G401.6 (cell line): Measurements from ENCODE around the gene NSDHL.
A peak's percentile ranks its signal among the peaks of the same experiment; 100 is the strongest.

Experiments
- FAIRE-seq: peaks from 2 replicates; lab custom pipeline; 2012; peaks lifted over from hg19 to GRCh38; lab: Jason Lieb, UNC

Gene NSDHL

GRCh38 chrX:152844256-152844655, 13.4 kb downstream of the NSDHL start:
- no peak for FAIRE-seq

- no peak for FAIRE-seq
Measured at GRCh38 chrX:152845618-152846240, 14.9 kb downstream of the NSDHL start.

DNA sequence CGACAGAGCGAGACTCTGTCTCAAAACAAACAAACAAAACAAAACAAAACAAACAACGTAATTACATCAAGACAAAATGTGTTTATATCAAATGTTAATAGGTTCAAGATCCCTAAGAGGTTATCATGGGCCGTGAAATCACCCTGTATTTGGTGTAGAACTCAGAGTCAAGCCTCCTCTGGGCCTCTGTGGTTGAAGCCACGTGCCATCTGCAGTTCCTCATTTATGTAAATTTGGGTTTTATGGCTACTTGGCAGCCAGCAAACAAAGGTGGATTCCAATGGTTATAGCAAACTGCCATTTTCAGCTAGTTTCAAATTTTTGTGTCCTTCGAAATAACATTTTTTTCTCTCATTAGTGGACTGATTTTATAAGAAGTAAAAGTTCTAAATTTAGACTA, 16.4 kb downstream of the NSDHL start:
- no peak for FAIRE-seq

DNA sequence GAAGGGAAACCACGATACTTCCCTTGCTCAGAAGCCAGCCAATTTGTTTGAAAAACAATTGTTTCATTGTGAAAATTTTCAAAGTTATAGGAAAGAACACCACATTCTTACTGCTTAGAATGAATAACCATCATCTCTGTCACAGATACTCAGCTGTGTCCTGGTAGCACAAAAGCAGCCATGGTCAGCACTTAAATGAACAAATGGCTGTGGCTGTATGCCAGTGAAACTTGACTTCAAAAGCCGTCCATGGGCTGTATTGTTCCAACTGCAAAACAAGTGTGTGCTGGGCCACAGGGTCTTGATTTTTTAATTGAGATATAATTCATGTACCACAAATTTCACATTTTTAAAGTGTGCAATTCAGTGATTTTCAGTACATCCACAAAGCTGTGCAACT, 19.6 kb downstream of the NSDHL start:
- no peak for FAIRE-seq

GRCh38 chrX:152853986-152854385, 23.1 kb downstream of the NSDHL start:
- no peak for FAIRE-seq

GRCh38 chrX:152861116-152861515, 30.3 kb downstream of the NSDHL start:
- FAIRE-seq = no peak

DNA sequence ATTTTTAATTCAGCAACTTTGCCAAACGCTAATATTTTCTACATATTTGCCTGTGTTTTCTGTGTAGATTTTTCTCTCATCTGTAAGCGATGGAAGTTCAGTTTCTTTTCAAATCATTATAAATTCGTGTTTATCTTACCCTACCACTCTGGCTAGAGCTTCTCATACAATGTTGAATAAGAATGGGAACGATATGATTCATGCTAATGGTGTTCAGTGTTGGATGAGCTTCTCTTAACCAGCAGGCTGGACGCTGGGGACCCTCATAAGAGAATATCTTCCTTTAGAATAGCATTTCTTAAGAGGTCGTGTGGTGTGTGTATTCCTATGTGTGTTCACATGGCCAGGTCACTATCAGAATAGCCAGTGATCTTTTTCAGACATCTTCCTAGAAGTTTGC, 31.0 kb downstream of the NSDHL start:
- peak; percentile 58 for FAIRE-seq

GRCh38 chrX:152865232-152865920, 34.5 kb downstream of the NSDHL start:
- FAIRE-seq = no peak

DNA sequence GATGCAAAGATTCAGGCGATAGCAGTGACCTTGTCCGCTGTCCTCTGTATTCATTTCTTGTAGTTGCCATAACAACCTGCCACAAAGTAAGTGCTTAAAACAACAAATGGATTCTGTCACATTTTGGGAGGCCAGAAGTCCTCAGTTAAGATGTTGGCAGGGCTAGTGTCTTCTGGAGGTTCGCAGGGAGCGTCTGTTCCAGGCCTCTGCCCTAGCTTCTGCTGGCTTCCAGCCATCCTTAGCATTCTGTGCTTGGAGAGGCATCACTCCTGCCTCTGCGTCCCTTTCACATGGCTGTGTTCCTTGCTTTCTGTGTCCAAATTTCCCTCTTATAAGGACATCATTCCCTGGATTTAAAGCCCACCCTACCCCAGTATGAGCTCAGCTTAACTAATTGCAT, 35.5 kb downstream of the NSDHL start:
- FAIRE-seq = no peak

DNA sequence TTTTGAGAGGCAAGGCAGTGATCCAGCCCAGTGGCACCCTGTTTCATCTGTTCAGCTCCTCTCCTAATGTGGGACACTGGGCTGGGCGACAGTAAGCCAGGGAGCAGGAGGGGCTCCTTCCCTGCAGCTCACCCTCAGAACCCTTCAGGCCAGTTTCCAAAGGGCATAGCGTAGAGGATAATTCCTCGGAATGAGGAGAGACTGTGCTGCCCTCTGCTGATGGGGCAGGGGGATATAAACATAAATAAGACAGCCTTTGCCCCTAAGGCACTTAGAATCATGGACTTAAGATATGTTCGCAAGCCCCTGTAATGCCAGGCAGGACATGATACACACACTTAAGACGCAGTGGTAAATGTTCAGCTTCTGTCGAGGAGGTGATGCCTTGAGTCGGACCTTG, 39.1 kb downstream of the NSDHL start:
- no peak for FAIRE-seq

- no peak for FAIRE-seq
Measured at GRCh38 chrX:152871260-152871659, 40.4 kb downstream of the NSDHL start.

DNA sequence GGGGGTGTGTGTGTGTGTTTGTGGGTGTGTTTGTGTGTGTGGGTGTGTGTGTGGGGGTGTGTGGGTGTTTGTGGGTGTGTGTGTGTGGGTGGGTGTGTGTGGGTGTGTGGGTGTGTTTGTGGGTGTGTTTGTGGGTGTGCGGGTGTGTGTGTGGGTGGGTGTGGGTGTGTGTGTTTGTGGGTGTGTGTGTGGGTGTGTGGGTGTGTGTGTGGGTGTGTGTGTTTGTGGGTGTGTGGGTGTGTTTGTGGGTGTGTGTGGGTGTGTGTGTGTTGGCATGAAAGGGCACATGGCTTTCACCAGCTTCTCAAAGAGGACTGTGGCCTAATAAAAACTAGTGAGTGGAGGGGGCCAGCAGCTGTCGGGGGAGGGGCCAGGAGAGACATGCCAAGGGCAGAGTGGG, 41.7 kb downstream of the NSDHL start:
- FAIRE-seq = no peak

- no peak for FAIRE-seq
Measured at GRCh38 chrX:152873361-152873760, 42.5 kb downstream of the NSDHL start.

- FAIRE-seq = no peak
Measured at GRCh38 chrX:152876931-152877840, 46.3 kb downstream of the NSDHL start.

DNA sequence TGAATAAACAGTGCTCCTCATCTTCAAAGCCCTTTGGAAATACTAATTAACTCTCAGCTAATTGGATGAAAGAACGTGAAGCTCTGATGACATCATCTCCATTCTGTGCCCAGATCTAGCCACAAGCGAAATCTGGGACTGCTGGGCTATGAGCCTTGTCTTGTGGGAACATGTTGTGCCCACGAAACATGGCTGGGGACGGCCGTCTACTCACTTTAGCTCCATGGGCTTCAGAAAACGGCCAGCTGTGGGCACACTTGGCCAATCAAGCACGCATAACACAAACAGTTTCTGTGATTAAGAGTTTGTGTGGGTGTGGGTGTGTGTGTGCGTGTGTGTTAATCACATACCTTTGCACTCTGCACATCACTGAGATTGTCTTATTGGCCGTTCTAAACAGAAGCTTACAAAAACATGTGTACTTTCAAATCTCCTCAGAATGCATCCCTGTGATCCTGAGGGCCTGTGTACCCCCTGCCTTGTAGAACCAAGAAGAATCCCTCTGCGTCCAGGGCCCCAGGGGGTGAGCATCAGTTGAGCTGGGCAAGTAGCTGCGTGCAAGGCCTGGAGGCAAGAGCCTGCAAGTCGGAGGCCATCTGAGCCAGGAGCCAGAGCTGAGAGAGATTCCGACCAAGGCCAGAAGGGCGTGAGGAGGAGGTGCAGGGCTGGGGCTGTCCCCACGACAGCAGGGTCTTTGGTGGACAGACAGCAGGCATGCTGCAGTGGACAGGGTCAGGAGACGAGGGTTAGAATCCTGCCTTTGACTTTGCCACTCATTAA, 48.3 kb downstream of the NSDHL start:
- FAIRE-seq = no peak

GRCh38 chrX:152881289-152881688, 50.4 kb downstream of the NSDHL start:
- FAIRE-seq = no peak

- no peak for FAIRE-seq
Measured at GRCh38 chrX:152884171-152884570, 53.3 kb downstream of the NSDHL start.

DNA sequence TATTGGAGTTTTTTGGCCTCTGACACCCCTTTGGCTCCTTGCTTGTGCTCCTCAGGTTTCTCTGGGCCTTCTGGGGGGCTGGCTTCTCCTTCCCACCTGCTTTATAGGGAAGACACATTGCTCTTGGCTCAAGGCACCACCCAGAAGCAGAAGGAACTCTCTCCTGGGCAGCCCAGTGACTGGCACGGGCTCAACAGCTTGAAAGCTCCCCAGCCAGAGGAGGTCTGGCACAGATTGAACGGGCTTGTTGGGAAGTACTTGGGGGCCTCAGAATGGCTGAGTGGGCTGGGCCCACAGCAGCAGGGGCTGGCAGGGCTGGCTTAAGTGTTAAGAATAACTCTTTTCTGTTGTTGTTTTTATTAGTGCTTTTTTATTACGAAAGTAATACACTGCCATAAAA, 55.9 kb downstream of the NSDHL start:
- FAIRE-seq = no peak

DNA sequence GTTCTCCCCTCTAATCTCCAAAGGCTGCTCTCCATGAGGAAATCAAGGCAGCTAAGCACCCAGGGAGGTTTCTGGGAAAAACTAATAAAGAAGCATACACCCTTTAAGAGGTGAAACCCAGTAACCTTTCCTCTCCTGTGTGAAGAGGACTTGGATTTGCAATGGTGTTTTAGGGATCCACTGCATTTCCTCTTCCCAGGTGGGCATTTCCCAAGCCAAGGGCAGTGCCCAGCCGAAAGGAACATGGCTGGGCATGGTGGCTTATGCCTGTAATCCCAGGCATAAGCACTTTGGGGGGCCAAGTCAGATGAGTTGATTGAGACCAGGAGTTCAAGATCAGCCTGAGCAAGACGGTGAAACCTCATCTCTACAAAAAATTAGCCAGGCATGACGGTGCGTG, 61.6 kb downstream of the NSDHL start:
- no peak for FAIRE-seq

DNA sequence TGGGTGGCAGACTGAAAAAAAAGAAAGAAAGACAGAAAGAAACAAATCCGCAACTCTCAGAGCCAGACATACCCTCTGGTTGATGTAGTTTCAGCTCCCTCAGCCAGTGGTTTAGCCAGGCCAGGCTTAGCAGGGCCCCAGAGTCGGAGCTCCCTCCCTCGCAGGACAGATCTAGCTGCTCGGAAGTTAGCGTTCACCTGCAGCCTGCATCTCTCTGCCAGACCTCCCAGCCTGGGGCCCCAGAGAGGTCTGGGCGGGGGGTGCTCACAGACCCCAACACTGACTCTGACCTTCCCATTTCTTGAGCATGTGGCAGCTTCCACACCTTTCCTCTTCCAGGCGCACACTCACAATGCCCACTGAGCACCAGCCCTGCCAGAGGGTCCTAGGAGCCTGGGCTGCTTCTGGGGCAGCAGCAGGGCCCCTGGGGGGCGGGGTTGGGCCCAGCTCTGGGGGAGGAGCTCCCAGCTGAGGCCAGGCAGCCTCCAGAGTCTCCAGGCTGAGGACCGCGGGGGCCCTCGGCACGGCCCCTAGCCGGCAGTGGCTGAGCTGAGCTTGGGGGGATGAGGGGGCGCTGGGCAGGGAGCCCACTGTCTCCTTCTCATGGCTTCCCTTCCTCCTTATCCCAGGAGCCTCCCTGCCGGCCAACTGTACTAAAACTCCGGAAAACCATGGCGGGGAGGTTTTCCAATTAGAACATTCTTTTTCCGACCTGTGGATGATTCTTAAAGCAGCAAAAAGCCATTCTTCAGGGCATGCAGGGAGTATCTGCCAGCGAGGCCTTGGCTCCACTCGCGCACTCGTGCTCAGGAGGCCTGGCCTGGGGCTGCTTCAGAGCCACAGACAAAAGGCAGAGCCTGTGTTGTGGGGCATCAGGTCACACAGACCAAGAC, 62.4 kb downstream of the NSDHL start:
- FAIRE-seq = no peak

DNA sequence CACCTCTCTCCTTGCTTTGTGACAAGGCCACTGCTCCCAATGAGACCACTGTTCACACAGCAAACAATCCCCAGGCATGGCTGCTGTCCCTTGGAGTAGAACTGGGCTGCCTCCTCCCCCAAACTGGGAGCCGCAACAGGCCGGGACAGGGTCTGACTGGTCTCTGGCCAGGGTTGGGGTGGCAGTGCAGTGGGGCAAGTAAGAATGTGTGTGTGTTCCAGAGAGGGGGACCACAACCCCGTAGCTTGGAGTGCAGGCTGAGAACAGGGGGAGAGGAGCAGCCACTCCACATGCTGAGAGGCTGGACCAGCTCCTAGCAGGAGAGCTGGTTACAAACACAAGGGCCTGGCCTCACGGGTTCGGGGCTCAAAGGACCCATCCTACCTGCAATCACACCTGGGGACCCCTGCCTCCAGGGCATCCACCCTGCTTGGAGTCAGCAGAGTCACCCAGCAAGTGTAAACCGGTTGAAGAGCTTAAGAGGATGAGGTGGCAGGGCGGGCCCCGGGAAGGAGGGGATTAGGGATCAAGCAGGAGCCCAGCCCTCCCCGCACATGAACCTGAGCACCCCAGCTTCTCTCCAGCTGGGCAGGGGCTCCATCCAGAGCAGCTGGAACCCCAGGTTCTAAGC, 63.2 kb downstream of the NSDHL start:
- no peak for FAIRE-seq
